GM23248 (cell line): ENCODE data around the gene SUMF1. TPM values are rescaled to one million over a fixed set of nuclear protein-coding genes. Genes with fewer than 3 reads are reported as not detected.

ENCODE experiments used
- DNase-seq: peaks from one replicate; pipeline ENCODE4 v3.0.0-alpha.2; 2015
- H2AFZ ChIP-seq: fragments of 200-600 bp; sonication (generic); 2 replicates; pipeline ENCODE4 v1.6.1; 2016; ENCODE audit warnings: antibody characterized with exemption
- H3F3A ChIP-seq: fragments of 200-600 bp; sonication (generic); 2 replicates; pipeline ENCODE4 v1.6.1; 2016; ENCODE audit warnings: mild to moderate bottlenecking, antibody characterized with exemption, mixed run types; ENCODE audit not compliant: insufficient read depth
- H3K27ac ChIP-seq: fragments of 200-600 bp; sonication (generic); 2 replicates; pipeline ENCODE4 v1.5.1; 2016; ENCODE audit warnings: mild to moderate bottlenecking
- H3K27me3 ChIP-seq: fragments of 200-600 bp; sonication (generic); replicated peaks from 2 replicates; pipeline ENCODE4 v1.6.1; 2016; ENCODE audit warnings: mild to moderate bottlenecking; ENCODE audit not compliant: insufficient read depth
- H3K36me3 ChIP-seq: fragments of 200-600 bp; sonication (generic); 2 replicates; pipeline ENCODE4 v1.6.1; 2016; ENCODE audit warnings: low read depth, mild to moderate bottlenecking
- H3K4me1 ChIP-seq: fragments of 200-600 bp; sonication (generic); 2 replicates; pipeline ENCODE4 v1.6.1; 2016; ENCODE audit warnings: mild to moderate bottlenecking; ENCODE audit not compliant: insufficient read depth
- H3K4me2 ChIP-seq: fragments of 200-600 bp; sonication (generic); one replicate; pipeline ENCODE4 v1.6.1; 2016; ENCODE audit warnings: mild to moderate bottlenecking; ENCODE audit not compliant: unreplicated experiment
- H3K4me3 ChIP-seq: fragments of 200-600 bp; sonication (generic); 2 replicates; pipeline ENCODE4 v1.5.1; 2016; ENCODE audit warnings: mild to moderate bottlenecking
- H3K79me2 ChIP-seq: fragments of 200-600 bp; sonication (generic); 2 replicates; pipeline ENCODE4 v1.6.1; 2016; ENCODE audit warnings: mild to moderate bottlenecking; ENCODE audit not compliant: insufficient read depth
- H3K9ac ChIP-seq: fragments of 200-600 bp; sonication (generic); 2 replicates; pipeline ENCODE4 v1.6.1; 2016; ENCODE audit warnings: mild to moderate bottlenecking
- H3K9me2 ChIP-seq: fragments of 200-600 bp; sonication (generic); 2 replicates; pipeline ENCODE4 v1.6.1; 2016; ENCODE audit warnings: mixed run types, mild to moderate bottlenecking, moderate library complexity; ENCODE audit not compliant: insufficient read depth
- H3K9me3 ChIP-seq: fragments of 200-600 bp; sonication (generic); one replicate; pipeline ENCODE4 v1.6.1; 2017; ENCODE audit warnings: low read depth
- H4K20me1 ChIP-seq: fragments of 200-600 bp; sonication (generic); 2 replicates; pipeline ENCODE4 v1.6.0; 2016; ENCODE audit not compliant: insufficient read depth
- EZH2 ChIP-seq: fragments of 200-600 bp; sonication (generic); IDR thresholded peaks from 2 replicates; pipeline ENCODE4 v1.6.1; 2018; ENCODE audit warnings: antibody characterized with exemption, mild to moderate bottlenecking; ENCODE audit not compliant: insufficient read depth, poor library complexity, severe bottlenecking
- EZH2phosphoT487 ChIP-seq: fragments of 200-600 bp; sonication (generic); IDR thresholded peaks from 2 replicates; pipeline ENCODE4 v1.6.1; 2018; ENCODE audit warnings: antibody characterized with exemption, moderate library complexity, mild to moderate bottlenecking, low read depth; ENCODE audit not compliant: insufficient read depth
- WGBS, 2 experiments: methylation state at CpG; one replicate each; pipeline ENCODE4 v1.1.6; 2015 to 2017; ENCODE audit warnings: low lambda C conversion rate in 2 of 2, low coverage in 1 of 2; ENCODE audit errors: missing lambda C conversion rate in 2 of 2; 5-methylcytosine and 5-hydroxymethylcytosine counted together
- in situ Hi-C: fragments of 300-500 bp; cut with MboI; formaldehyde crosslinking; loops from 2 replicates; pipeline ENCODE4 v1.15.0; 2020
- polyA plus RNA-seq: library from polyadenylated mRNA; unstranded; fragments of >200 nt; fragmentation: Nextera tagmentation; extraction: Ambion mirVana; gene quantifications from 2 replicates; pipeline ENCODE4 v1.2.1, GENCODE V29; 2016
- total RNA-seq: library from RNA; depleted of rRNA; stranded (reverse); fragments of >200 nt; shearing (Covaris generic); gene quantifications from 2 replicates; pipeline ENCODE4 v1.2.3, GENCODE V29; 2014

Gene SUMF1
- total and polyA plus RNA-seq, 2 experiments from 2014 or later: 55.3 to 88.1 TPM

- in situ Hi-C loops: no loop called here
- no peak for DNase-seq
- H3K4me2 ChIP-seq: no peak overlapping the region
- no peak overlapping the region for H3K9ac ChIP-seq
- H2AFZ ChIP-seq: no peak overlapping the region
- H3K27me3 ChIP-seq: no peaks in the 10 kb centered on the region
- H3K36me3 ChIP-seq: no peaks in the 10 kb centered on the region
- no peak for TF ChIP-seq EZH2phosphoT487
- TF ChIP-seq EZH2: no peak
- peaks cover 23% of the 10 kb centered on the region for H3K4me1 ChIP-seq
- H3K27ac ChIP-seq: no peak overlapping the region
- WGBS, 2 experiments: 73 to 81% methylated on average over 3 of the region's 3 CpGs
- H3K9me2 ChIP-seq: no peaks in the 10 kb centered on the region
- no peaks in the 10 kb centered on the region for H4K20me1 ChIP-seq
- H3F3A ChIP-seq: peaks cover 10% of the 10 kb centered on the region; the same call in 1 of the 2 replicates
- no peak overlapping the region for H3K4me3 ChIP-seq
- H3K9me3 ChIP-seq: no peaks in the 10 kb centered on the region
- H3K79me2 ChIP-seq: no peaks in the 10 kb centered on the region
Observed at GRCh38 chr3:4419386-4419785, 47.7 kb downstream of the SUMF1 start.

- no peak overlapping the region for H2AFZ ChIP-seq
- H3K4me1 ChIP-seq: peaks cover 31% of the 10 kb centered on the region
- H3K4me3 ChIP-seq: no peak overlapping the region
- H3K9me3 ChIP-seq: no peaks in the 10 kb centered on the region
- no peak overlapping the region for H3K4me2 ChIP-seq
- H3K27me3 ChIP-seq: no peaks in the 10 kb centered on the region
- no peaks in the 10 kb centered on the region for H3K9me2 ChIP-seq
- H3F3A ChIP-seq: peaks cover 10% of the 10 kb centered on the region; the same call in 1 of the 2 replicates
- 98% methylated on average over 4 of the region's 4 CpGs for WGBS, 2 experiments
- in situ Hi-C loops: no loop called here
- H3K36me3 ChIP-seq: no peaks in the 10 kb centered on the region
- TF ChIP-seq EZH2: no peak
- TF ChIP-seq EZH2phosphoT487: no peak
- H3K9ac ChIP-seq: no peak overlapping the region
- H3K79me2 ChIP-seq: no peaks in the 10 kb centered on the region
- H3K27ac ChIP-seq: no peak overlapping the region
- no peak for DNase-seq
- no peaks in the 10 kb centered on the region for H4K20me1 ChIP-seq
Observed at GRCh38 chr3:4418156-4418555, 48.9 kb downstream of the SUMF1 start.

- Histone ChIP-seq H3K36me3 (no peaks in the 10 kb centered on the region), H3K27me3 (no peaks in the 10 kb centered on the region), H3F3A (peaks cover 10% of the 10 kb centered on the region; the same call in 1 of the 2 replicates), H3K4me2 (peak overlapping the region; percentile 35), H3K9me2 (no peaks in the 10 kb centered on the region), H3K27ac (peak overlapping the region; percentile 44), H3K4me1 (peaks cover 31% of the 10 kb centered on the region), H4K20me1 (no peaks in the 10 kb centered on the region), H3K9me3 (no peaks in the 10 kb centered on the region), H2AFZ (no peak overlapping the region), H3K4me3 (no peak overlapping the region), H3K9ac (no peak overlapping the region), H3K79me2 (no peaks in the 10 kb centered on the region)
- WGBS, 2 experiments: 92 to 100% methylated on average over 1 of the region's 1 CpG
- TF ChIP-seq EZH2 (no peak), EZH2phosphoT487 (no peak)
- peak; percentile 50 for DNase-seq
- in situ Hi-C loops: no loop called here
Observed at GRCh38 chr3:4417449-4417848, 49.6 kb downstream of the SUMF1 start.

GRCh38 chr3:4416961-4417360, 50.1 kb downstream of the SUMF1 start:
- no peaks in the 10 kb centered on the region for H3K9me3 ChIP-seq
- WGBS, 2 experiments: 1 to 11% methylated on average over 6 of the region's 6 CpGs
- peak overlapping the region; percentile 35 for H3K4me2 ChIP-seq

GRCh38 chr3:4416427-4416945, 50.6 kb downstream of the SUMF1 start:
- Histone ChIP-seq H3K27ac (peak overlapping the region; percentile 44), H3K27me3 (no peaks in the 10 kb centered on the region), H3K4me1 (peaks cover 30% of the 10 kb centered on the region), H3K4me2 (no peak overlapping the region), H3F3A (peaks cover 10% of the 10 kb centered on the region; the same call in 1 of the 2 replicates), H3K9me3 (no peaks in the 10 kb centered on the region), H3K9me2 (no peaks in the 10 kb centered on the region), H4K20me1 (no peaks in the 10 kb centered on the region), H3K79me2 (no peaks in the 10 kb centered on the region), H3K9ac (no peak overlapping the region), H3K4me3 (no peak overlapping the region), H2AFZ (no peak overlapping the region), H3K36me3 (no peaks in the 10 kb centered on the region)
- in situ Hi-C loops: no loop called here
- no peak for DNase-seq
- TF ChIP-seq EZH2: no peak
- no peak for TF ChIP-seq EZH2phosphoT487
- 90% methylated on average over 5 of the region's 5 CpGs for WGBS, 2 experiments

More at GRCh38 chr3:4416961-4417360, 50.1 kb downstream of the SUMF1 start:
- Histone ChIP-seq H2AFZ (no peak overlapping the region), H3K4me3 (no peak overlapping the region), H3K79me2 (no peaks in the 10 kb centered on the region), H3F3A (peaks cover 10% of the 10 kb centered on the region; the same call in 1 of the 2 replicates), H3K27ac (peak overlapping the region; percentile 44), H3K9me2 (no peaks in the 10 kb centered on the region), H3K27me3 (no peaks in the 10 kb centered on the region), H3K9ac (no peak overlapping the region), H4K20me1 (no peaks in the 10 kb centered on the region), H3K4me1 (peaks cover 31% of the 10 kb centered on the region), H3K36me3 (no peaks in the 10 kb centered on the region)
- in situ Hi-C loops: no loop called here
- TF ChIP-seq EZH2phosphoT487: 0 out of 2 replicates have a peak, but pooled peaks have one; percentile 20
- TF ChIP-seq EZH2: no peak
- DNase-seq: peak; percentile 98
